ENCODE data around the gene GALNS.
"Not testable (repeated sequence)": the region's sequence is repeated elsewhere in the genome, so short reads cannot be mapped to it uniquely, and the experiment has no call there.

The GALNS gene

DNA sequence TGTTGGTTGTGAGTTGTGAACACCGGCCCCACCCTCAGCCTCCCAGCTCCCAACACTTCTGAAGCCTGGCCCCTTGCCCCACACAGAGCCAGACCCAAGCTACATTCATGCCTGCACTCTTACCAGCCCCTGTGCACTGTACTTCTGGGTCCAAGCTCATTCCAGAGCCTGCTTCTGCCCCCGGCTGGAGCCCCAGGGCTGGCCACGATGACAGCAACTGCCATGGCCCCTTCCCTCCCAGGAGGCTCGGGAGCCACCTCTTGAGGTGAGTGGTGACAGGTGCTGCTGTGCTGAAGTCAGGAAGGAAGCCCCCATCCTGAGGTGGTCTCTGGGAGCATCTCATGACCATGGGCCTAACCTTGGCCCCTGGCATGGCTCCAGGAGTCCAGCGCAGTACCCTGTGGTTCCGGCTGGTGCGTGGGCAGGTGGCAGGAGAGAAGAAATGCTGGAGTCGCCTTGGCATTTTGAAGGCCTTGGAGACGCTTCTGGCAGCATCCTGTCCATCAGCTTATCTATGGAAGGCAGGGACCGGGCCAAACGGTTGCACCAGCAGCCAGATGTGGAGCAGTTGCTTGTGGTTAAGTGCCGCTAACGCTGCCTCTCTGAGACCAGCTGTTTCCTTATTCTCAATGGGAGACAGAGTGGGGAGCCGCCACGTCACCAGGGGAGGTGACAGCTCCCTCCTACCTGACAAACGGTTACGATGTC is 57.0 kb downstream of the GALNS start:
- no peak for DNase-seq

DNA sequence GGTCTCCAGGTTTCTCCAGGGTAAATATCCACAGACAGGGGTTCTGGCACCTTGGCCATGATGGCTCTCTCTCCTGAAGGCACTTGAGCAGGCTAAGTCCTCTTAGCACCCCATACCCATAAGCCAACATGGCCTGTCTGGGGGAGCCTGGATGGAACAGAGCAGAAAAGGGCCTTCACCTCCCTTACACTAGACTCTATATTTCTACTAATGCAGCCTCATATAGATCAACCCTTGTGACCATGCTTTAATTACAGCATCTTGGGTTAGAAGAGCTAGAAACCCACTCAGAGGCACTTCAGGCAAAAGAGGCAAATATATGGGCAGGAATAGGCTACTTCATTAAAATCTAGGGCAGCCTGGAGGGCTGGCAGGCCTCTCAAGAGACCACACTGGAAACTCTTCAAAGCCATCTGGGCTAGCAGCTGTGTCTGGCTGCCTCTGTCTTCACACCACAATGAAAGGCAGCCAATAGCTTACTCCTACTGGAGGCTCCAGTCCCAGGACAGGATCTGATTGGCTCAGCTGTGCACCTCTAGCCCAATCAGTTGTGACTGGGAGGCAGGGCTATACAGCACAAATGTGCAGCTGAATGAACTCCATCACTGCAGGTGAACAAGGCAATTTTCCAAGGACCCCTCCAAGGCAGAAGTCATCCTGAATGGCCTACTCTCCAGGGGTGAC is 57.8 kb downstream of the GALNS start:
- DNase-seq, result no peak

DNA sequence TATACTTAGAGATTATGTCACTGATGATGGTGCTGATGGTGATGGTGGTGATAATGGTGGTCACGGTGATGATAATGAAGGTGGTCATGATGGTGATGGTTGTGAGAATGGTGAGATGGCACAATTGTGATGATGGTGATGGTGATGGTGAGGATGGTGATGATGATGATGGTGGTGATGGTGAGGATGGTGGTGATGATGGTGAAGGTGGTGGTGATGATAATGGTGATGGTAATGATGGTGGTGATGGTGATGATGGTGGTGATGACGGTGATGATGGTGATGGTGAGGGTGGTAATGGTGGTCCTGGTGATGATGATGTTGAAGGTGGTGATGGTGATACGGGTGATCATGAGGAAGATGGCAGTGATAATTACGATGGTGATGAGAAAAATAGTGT is 58.7 kb downstream of the GALNS start:
- no peak for DNase-seq

DNA sequence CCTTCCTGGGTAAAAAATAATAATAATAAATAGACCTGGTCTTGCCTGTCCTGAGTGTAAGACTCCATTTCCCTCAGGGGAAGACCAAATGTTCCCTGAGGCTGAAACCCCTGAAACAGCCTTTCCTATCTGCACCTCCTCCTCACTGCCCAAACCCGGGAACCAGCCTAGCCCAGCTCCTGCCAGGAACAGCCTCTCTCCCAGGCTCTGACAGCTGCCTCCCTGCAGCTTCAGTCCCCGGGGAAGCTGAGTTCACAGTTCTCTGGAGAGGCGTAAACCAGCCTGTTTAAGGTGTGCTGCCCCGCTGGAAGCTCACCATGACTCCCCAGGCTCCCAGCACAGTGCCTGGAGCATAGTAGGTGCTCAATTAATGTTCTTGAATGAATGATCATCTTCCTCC is 60.5 kb downstream of the GALNS start:
- DNase-seq, result no peak

DNA sequence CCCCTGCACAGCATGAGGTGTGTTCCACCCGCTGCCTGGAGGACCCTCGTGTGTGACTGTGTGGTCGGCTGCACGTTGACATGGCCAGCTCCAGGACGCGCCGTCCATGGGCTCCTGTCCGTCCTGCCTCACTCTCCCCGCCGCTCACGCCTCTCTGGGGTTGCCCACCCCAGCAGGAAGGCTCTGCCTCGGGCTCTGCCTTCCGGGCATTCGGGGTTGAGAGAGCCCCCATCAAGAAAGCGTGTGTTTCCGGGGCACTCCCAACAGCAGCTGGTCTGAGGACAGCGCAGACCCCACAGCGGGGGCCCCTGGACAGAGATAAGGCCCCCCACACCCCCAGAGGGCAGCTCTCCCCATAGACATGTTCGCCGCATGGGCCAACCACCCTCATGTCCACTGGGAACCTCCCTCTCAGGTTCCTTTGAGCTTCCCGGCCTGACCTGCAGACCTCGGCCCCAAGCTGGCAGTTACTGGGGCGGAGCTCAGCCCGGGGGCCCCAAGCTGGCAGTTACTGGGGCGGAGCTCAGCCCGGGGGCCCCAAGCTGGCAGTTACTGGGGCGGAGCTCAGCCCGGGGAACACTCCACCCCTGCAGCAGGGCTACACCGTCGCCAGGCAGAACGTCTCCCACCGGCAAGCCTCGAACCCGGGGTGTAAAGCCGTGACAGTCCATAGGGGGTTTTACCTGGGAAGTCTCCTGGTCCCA is 63.3 kb downstream of the GALNS start:
- DNase-seq, result no peak

DNA sequence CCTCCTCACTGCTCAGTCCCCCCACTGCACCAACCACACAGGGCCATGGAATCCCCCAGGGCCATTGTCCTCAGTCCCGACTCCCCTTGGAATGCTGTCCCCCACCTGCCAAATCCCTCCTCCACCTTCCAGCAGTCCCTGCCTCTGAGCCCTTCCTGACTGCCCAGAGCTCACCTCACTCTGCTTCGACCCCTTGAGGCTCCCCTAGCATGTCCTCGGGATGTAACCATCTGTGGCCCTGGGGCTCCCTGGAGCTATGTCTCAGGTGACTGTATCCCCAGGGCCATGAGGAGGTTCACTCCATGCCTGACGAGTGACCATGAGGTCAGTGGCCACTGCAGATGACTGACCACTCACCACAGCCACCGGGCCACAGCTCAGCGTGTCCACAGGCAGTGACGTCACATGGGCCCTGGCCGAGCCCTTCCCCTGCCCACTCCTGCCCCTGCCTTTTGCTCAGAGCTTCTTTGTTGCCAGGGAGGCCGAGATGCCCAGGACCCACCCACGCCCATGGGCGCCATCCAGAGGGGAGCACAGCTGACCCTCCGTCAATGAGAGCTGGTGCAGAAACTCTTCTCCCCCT is 64.0 kb downstream of the GALNS start:
- DNase-seq, result no peak

DNA sequence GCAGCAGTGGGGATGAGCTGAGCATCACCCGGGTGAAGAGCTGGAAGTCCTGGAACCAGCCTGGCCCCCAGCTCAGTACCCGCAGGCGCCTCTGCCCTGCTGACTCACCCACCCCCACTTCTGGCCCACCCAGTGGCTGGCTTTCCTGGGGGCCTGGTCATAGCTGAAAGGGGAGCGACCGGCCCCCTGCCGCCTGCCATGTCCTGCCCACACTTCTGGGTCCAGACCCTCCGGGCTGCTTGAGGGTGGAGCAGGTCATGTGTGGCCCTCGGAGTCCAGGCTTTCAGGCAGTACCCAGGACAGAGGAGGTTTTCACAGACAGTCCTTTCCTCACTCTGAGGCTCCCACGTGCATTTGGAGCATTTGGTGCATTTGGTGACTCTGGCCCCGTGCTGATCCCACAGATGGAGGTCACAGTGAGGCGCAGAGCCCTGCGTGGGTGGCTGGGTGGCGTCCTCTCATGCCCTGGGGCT is 64.6 kb downstream of the GALNS start:
- DNase-seq, result no peak

DNA sequence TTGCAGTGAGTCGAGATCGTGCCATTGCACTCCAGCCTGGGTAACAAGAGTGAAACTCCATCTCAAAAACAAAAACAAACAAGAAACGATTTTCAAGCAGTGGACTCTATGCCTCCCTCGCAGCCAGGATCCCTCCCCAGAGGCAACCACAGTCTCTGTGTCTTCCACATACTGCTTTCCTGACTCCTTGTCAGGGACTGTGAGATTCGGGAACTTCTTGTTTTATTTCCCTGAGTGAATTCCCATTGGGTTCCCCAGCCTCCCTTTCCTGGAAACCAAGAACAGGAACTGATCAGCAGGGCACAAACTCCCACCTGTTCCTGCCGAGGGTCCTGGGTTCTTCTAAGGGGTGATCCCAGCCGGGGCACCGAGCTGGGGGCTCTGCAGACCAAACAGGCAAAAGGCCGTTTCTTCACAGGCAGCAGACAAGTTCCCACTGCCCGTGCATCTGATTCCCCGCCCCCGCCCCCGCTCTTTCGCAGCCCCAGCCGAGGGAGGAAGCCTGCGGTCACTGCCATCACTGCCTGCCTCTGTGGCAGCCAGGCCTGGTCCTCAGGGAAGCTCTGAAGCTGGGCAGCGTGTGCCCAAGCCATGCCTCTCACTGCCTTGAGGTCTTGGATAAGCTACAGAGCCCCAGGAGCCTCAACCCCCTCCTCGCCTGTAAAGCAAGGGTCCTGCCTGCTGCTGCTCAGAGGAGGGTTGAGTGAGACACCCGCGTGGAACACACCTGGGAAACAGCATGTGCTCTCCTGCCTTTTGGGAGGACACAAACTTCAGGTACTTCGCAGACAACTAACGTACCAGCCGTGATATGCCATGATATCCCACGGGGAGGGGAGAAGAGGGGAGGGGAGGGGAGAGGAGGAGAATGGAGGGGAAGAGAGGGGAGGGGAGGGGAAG is 66.2 kb downstream of the GALNS start:
- no peak for DNase-seq

DNA sequence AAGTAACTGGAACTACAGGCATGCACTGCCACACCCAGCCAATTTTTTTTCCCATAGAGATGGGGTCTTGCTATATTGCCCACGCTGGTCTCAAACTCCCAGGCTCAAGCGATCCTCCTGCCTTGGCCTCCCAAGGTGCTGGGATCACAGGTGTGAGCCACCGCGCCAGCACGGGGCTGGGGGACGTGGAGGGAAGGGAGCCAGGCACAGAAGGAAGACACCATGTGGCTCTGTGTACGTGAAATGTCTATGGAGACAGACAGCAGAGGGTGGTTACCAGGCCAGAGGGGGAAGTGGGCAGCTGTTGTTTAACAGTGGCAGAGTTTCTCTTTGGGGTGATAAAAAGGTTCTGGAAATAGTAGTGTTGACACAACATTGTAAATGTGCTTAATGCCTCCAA is 67.2 kb downstream of the GALNS start:
- DNase-seq, result no peak

DNA sequence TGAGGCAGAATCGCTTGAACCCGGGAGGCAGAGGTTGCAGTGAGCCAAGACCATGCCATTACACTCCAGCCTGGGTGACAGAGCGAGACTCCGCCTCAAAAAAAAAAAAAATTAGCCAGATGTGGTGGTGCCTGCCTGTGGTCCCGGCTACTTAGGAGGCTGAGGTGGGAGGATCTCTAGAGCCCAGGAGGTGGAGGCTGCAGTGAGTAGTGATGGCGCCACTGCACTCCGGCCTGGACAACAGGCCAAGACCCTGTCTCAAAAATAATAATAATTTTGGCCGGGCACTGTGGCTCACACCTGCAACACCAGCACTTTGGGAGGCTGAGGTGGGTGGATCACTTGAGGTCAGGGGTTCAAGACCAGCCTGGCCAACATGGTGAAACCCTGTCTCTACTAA is 68.0 kb downstream of the GALNS start:
- not testable (repeated sequence) for DNase-seq

DNA sequence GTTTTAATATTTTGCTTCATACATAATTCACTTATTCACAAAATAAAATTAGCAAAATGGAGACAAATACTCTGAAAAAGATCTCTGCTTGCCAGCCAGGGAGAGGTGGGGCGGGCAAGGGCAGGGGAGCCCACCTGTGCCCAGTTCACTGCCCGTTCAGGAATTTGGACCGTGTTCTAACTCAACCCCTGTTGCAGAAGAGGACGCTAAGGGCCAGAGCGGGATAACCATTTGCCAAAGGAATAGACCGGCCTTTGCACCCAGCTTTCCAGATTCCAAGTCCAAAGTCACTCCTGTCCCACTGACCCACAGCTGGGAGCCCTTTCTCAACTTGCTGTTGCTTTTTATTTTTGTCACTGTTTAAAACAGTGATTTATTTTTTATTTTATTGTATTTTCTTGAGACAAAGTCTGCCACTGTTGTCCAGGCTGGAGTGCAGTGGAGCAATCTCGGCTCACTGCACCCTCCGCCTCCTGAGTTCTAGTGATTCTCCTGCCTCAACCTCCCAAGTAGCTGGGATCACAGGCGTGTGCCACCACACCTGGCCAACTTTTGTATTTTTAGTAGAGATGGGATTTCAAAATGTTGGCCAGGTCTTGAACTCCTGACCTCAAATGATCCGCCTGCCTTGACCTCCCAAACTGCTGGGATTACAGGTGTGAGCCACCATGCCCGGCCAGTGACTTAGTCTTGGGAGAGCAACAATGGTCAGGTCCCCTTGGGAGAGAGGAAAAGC is 69.0 kb downstream of the GALNS start:
- DNase-seq, result no peak

DNA sequence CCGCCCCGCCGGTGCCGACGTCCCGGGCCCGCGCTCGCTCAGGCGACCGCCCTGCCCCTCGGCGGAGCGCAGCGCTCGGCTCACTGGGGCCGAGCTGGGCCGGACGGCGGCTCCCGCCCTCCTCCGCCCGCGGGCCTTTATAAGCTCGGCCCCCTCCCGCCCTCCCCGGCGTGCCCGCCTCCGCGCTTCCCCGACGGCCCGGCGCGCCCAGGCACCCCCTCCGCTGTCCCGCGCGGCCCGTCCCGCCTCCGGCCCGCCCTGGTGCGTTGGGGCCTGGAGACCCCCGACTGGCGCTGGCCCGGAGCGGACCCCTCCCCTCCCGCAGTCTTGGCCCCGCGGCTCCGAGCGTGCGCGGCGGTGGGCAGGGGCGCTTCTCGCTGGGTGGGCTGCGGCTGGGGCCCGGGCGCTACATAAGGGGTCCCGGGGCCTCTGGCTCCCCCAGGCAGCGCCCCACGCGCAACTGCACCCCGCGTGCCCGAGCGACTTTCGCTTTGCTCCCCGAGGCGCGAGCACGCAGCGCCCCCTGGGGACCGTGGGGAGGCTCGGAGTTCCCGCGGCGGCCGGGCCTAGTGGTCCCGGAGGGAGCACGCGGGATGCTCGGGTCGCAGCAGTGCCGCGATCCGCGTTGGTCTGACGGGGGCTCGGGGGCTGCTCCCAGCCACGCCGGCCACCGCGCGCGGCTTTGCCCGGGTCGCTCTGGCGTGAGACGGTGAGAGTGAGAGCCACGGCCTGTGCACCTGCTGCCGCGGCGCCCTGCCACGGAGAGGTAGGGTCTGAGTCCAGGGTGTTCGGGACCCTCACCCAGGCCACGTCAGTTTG is 71.4 kb downstream of the GALNS start, which contains the start of gene PIEZO1:
TSS of gene PIEZO1 (minus strand) at position 115 of the 819 bp plus-strand sequence. CDS start 256 bp downstream, outside the sequence.
- DNase-seq, result peak in 1 of 2 experiments; percentile 5

DNA sequence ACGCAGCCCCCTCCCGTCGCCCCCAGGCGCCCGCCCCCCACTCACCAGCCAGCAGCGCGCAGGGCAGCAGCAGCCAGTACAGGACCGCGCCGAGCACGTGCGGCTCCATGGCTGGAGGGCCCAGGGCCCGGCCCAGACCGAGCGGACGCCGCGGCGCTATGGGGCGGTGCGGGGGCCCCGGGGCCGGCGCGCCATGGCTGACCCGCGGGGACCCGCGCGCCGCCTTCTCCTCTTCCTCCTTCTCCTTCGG is 72.0 kb downstream of the GALNS start:
- no peak for DNase-seq

DNA sequence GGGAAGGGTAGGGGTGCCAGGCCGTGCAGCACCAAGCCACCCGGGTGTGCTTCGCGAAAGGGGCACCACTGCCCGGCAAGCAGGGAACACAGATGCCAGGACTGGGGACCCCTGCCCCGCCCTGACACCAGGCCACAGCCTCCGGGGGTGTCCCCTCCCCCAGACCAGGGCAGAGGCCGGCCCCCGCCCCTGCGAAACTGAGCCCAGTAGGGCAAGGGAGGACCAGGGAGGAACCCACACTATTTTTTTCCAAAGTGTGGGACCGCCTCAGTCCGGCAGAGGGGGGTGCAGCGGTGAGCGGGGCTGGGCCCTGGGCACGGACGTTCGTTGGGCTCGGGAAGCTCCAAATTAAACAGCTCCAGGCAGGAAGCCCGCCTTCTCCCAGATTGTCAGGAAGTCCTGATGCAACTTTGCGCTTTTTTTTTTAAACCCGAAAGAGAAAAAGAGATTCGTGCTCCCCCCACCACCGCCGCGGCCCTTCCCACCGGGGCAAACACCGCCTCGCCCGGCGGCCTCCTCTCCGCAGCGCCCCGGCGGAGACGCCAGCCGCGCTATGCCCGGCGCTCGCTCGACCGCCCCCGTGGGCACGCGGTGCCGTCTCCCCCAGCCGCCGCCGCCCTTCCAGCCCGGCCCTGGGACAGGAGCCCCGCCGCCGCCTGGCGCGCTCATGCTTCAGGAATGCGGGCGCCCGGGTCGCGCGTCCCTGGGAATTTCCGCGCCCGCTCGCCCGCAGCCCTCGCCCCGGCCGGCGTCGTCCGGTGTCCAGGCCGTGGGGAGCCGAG is 72.5 kb downstream of the GALNS start:
- no peak for DNase-seq

DNA sequence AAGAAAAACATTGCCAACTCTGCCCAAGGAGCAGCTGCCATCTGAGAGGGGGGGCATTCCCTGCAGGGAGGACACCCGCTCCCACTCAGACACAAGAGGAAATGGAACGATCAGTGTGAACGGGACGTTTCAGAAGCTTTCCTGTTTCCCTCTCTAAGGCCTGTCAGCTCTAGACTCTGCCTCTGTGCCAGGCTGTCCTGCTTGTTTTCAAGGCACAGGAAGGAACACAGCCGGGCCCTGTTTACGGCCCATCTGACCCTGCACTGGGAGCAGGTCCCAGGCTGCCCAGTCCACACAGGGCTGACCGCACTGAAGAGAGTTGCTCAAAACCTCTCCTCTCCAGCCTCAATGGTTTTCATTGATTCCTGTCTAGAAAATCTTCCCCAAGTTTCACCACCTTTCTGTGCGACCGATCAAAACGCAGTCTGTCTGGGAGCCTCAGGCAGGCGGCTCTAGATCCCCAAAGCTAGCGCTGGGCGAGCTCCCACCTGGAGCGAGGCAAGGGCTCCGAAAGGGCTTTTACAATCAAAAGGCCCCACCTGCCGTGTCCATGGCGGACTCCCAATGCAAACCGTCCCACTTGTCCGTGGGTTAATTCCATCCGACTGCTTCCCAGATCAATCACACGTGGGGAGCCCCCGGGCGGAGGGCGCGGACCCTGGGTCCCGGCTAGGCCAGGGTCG is 73.2 kb downstream of the GALNS start:
- no peak for DNase-seq

DNA sequence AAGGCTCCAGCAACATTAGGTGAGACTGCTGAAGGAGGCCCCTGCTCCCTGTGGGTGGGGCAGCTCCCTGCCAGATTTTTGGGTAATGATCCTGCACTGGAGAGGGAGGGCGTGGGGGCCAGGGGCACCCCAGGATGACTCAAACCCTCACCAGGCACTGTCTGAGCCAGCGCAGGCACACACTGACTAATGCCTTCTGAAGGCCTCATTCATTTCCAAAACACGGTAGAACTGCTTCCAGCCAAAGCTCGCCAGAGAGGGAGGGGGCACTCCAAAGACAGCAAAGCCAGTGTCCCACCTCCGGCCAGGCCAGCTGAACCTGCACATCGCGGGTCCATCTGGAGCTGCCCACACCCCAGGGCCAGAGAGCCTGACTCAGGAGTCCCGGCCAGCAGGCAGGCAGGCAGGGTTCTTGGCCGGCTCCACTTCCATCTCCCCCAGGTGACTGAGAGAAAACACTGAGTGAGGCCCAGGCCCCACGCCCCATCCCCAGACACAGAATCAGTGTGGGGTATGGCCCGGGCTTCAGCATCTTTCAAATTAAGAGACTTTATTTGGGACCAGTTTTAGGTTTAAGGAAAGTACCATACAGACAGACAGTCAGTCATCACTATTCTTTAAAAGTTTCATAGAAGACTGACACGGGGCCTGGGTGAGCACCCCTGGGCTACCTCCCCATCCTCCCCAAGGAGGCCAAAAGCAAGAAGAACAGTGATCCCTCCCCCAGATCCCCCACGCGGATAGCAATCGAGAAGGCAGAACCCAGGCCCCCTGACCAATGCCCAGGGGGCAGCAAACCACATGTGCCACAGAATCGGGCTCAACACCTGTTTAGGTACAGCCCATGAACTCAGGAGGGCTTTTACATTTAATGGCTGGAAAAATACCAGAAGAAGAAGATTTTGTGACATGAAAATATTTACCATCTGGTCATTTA is 74.0 kb downstream of the GALNS start:
- DNase-seq, result no peak

DNA sequence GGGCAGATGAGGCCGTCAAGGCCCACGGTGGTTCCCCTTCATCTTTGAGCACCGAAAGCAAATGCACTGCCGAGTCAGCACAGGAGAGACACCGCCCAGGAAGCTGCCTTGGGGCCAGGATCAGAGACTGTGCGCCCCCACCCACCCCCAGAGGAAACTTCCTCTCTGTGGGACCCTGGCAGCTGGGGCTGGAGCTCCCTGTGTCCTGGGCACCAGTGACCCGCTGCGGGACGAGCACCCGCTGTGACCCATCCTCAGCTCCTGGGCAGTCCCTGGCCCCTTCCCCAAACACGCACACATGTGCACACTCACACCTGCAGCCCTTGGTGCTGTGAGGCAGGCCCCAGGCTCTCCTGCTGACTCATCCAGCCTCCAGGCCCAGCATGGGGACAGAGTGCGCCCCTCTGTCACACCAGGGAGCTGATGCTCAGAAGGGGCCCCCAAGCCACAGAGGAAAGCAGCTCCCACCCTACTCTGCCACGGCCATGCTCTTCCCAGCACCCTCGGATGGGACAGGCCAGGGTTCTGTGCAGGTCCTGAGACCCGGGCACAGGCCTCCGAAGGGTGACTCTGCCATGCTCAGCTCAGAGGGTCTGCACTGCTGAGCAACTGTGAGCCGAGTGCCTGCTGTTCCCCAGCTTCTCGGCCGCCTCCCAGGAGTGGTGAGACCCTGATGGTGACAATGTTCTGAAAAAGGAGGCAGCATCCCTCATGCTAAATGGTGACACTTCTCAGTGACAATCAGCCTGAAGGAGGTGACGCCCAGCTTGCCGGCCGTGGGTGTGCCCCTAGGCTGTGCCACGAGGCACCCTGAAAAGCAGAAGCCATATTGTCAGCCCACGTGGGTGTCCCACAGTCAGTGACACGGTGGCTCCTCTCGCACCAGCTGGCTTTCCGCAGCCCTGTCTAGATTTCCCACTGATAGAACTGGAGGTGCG is 75.3 kb downstream of the GALNS start:
- DNase-seq, result no peak

All from NCI-H1930 (cell line).